HuH-7 (cell line): ENCODE results near the gene VAV2.
"Not testable (repeated sequence)": the region's sequence is repeated elsewhere in the genome, so short reads cannot be mapped to it uniquely, and the experiment has no call there.

Experiments used
- DNase-seq: peaks from one replicate; pipeline ENCODE4 v3.0.0; 2011; ENCODE audit warnings: low spot score

The VAV2 gene

DNA sequence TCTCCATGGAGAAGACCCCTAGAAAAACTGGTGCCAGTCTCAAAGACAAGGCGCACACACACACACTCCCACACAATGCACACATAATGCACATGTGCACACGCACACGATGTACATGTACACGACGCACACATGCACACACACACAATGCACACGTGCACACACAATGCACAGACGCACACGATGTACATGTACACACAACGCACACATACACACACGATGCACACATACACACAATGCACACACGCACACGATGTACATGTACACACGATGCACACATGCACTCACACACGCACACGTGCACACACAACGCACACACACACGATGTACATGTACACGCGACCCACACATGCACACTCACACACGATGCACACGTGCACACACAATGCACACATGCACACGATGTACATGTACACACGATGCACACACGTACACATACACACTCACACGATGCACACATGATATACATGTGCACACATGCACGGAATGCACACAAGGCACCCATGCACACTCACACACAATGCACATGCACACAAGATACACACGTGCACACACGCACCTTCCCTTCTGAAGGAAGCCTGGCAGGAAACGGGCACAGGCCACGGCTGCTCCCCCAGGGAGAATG, 76.5 kb downstream of the VAV2 start:
- DNase-seq: no peak

GRCh38 chr9:133914442-133915342, 77.4 kb downstream of the VAV2 start:
- no peak for DNase-seq

DNA sequence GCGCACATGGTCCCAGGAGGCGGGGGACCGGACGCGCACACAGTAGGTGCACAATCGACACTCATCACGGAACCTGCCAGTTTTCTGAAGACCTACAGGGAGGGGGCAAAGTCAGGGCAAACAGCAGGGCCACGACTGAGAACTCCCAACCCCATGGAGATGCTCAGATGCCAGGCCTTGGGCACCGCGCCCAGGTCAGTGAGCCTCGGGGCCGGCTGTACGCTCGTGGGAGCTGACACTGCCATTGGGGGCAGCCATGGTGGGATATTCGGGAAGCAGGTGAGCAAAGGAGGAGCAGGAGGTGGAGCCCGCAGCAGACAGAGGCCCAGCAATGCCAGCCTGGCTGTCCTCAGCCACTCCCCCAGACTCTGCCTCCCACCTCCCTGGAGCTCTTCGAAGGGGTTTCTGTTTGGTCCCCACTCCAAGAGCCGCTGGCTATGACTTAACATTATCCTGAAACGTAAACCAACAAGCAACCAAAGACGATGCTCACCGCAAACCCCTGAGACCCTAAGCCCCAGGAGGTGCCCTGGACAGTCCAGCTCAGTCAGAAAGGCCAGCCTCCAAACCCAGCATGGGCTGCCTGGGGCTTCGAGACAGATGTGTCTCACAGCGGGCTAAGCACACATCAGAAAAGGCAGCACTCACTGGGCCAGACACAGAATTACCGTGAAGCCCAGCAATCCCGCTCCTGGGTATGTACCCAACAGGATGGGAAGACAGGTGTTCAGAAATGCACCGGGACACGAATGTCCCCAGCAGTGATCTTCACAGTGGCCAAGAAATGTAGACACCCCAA, 78.4 kb downstream of the VAV2 start:
- no peak for DNase-seq

DNA sequence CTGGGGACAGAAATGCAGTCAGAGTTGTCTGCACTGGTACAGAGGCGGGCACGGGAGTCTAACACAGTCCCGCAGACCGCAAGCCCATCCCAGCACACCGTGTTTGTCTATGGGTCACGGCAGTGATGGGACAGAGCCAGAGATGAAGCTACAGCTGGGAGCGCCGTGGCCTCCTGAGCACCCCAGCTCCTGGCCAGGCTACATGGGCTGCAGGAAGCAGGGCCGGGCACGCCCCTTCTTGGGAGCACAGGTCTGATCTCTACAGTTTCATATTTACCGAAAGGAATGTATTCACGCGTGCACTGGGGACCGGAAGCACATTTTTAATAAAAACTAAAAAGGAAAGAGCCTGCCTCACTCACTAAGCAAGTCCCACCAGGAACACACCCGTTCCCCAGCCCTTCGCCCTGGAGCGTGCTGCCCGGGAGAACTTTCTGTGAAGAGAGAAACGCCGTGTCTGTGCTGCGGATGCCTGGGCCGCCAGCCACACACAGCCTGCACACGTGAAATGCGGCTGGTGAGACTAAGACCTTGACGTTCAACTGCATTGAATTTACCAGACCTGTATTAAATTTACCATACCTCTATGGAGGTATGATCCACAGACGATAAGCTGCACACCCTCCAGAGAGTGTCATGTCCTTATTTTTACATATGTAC, 81.1 kb downstream of the VAV2 start:
- no peak for DNase-seq

- DNase-seq: no peak
Observed at GRCh38 chr9:133906932-133907910, 84.9 kb downstream of the VAV2 start.

GRCh38 chr9:133906218-133906617, 85.9 kb downstream of the VAV2 start:
- DNase-seq: no peak

GRCh38 chr9:133905493-133905892, 86.6 kb downstream of the VAV2 start:
- no peak for DNase-seq

DNA sequence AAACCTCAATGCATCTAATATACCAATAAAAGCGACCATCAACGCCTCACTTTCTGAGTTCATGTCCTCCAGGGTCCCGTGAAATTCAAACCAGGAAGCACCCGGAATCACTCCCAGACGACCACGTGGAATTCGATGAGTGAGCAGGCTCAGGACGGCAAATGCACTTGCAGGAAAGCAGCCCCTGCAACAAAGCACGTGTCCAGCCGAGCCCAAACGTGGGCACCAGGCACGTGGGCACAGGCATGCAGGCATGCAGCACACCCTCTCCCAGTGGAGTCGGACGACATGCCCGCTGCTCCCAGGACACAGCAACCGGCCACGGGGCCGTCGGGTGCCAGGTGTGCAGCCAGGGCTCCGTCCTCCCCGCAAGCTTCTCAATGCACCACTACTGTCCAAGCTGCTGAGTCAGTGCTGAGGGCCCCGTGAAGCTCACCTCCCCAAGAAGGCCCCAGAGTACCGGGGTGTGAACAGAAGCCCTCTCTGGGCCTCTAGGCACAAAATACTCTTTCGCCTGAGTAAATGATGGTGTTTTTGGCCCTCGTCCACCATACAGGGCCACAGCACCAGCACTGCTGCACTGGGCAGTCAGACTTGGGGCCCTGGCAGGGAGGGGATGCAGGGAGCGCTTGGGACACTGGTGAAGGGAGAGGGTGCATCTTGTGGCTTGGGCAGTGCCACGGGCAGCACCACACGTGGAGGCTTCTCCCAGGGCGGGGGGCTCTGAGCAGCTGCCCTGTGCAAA, 87.6 kb downstream of the VAV2 start:
- no peak for DNase-seq

DNA sequence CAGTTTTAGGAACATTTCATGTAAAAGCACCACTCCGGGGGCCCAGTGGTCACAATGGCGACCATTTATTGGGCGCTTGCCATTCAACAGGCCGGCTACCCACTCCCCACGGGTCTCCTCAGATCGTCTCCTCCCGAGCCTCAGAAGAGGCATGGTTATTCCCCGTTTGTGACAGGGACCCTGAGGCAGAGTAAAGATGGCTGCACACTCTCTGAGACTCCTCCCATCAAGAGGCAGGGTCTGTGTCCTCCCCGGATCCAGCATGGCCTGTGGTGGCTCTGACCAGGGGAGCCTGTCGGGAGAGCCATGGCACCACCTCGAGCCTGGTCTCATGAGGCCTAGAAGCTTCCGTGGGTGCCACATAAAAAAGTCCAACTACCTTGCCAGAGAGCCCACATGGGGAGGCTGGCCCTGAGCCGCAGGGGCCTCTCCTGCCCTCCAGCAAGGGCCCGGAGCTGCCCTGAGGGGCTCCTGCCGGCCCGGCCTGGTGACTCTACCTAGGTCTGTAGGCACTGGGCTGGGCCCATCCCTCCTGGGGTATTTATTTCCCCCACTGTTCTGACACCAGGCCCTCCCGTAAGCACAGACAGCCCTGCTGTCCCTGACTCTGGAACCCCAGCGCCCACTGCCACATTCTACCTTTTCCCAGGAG, 90.8 kb downstream of the VAV2 start:
- no peak for DNase-seq

GRCh38 chr9:133897675-133898074, 94.4 kb downstream of the VAV2 start:
- no peak for DNase-seq

GRCh38 chr9:133896007-133896406, 96.1 kb downstream of the VAV2 start:
- DNase-seq: not testable (repeated sequence)

DNA sequence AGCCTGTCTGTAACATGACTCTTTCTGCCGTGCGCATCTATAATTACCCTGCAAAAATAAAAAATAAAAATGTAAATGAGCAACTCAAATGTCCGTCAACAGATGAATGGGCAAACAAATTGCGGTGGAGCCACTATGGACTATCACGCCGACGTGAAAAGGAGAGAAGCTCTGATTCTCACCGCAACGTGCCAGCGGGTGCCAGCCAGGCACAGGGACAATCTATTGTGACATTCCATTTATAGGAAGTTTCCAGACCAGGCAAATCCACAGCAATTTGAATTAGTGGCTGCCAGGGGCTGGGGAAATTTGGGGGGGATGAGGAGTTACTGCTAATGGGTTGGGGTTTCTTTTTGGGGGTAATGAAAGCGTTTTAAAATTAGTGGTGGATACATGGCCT, 96.8 kb downstream of the VAV2 start:
- no peak for DNase-seq

DNA sequence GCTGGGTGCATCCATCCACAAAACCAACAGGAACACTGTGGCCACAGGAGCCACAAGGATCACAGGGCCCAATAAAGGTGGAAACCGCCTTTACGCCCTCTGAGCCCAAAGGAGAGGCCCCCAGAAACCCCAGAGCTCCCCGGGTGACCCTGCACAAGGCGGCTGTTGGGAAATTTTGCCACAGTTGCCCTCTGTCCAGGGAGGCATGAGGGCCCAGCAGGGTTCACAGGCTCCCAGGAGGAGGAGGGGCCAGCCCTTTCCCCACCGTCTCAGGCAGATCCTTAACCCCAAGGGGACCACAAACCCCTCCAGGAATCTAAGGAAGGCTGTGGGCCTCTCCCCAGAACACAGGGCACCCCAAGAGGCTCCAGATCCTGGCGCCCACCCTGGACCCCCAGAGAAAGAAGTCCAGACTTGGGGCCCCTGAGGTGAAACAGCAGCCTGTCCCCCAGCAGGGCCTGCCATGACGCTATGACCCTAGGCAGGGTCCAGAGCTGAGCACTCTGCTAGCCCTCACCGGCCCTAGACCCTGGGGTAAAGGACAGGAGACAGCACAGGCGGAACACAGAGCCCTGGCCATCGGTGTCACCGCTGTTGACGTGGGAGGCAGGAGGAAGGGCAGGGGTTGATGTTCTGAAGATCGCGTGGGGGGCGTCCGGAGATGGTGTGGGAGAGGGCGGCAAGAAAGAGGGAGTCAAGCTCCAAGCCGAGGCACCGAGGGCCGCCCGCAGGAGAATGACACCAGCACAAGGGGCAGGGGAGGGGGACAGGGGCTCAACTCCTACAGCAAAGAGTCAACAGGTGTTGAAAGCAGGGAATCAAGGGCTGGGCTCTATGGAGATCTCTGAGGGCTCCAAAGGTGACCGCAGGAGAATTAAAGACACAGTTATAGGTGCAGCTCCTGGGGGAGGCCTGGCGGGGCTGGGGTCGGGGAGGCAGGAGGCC, 97.5 kb downstream of the VAV2 start:
- DNase-seq: no peak

DNA sequence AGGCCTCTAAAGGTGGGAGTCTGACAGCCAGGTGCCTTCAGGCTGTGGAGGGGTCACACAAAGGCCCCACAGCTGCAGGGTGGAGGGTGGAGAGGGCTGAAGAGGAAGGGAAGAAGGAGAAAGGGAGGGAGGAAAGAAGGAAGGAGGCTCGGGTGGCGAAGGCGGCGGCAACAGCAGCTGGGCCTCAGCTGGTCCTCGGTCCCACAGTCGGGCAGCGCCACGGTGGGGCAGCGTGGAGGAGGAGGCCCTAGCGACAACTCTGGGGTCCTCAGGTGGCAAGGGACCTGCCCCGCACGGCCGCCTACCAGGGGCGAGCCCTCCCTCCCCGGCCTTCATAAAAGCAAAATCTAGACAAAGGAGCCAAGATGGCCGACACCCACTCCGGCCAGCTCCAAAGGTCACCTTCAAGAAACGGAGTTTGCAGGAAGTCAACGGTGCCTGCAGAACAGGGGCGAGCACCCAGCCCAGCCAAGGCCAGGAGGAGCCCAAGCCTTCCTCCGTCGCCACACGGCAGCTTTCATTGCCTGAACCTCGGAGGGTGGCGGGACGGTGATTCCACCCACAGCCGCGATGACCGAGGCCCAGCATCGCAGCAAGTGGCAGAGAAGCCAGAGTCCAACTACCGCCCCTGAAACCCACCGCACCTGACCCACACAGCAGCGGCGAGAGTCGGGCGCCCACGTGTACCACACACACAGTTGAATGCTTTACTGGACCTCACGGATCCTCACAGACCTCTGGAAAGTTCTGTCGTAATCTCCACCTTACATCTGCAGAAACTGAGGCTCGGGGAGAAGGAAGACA, 98.7 kb downstream of the VAV2 start:
- no peak for DNase-seq

- DNase-seq: peak; percentile 99
Observed at GRCh38 chr9:133892193-133892920, 99.8 kb downstream of the VAV2 start.

DNA sequence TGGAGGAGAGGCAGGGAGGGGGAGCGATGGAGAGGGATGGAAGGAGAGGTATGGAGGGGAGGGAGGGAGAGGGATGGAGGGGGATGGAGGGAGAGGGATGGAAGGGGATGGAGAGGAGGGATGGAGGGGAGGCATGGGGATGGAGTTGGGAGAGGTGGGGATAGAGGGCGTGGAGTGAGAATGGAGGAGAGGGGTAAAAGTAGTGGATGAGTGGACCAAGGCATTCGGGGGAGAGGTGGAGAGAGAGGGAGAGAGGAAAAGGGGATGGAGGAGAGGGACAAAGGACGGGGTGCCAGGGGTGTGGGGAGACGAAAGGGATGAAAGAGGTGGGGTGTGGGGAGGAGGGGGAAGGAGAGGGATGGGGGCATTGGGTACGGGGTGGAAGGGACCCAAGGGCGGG, 100.4 kb downstream of the VAV2 start:
- peak; percentile 56 for DNase-seq

DNA sequence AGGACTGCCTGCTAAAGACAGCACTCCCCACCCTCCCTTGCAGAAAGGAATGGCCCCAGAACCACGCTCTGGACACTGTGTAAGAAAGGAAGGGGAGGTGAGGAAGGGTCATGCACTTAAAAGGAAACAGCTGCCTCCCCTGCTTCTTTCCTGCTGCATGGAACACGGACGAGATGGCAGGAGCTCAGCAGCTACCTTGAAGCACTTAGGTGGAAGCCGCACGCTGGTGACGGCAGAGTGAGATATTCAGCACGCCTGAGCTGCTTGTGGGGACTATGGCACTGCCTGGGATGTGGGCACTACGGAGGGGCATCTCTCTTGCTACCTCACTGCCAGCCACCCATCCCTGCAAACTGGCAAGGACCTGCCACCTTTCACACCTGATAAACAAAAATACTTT, 101.5 kb downstream of the VAV2 start:
- no peak for DNase-seq
